C4-2B (cell line): ENCODE results near the gene TCF19.

Experiments used
- ZFX ChIP-seq: fragments of 450-650 bp; IDR thresholded peaks from 2 replicates; pipeline ENCODE4 v1.6.1; 2017
- TF ChIP-seq, protein P1 (sequence below): fragments of 450-650 bp; conservative IDR thresholded peaks from 2 replicates; pipeline ENCODE4 v1.5.1; 2017; ENCODE audit warnings: mild to moderate bottlenecking

- TF ChIP-seq, protein P1, sequence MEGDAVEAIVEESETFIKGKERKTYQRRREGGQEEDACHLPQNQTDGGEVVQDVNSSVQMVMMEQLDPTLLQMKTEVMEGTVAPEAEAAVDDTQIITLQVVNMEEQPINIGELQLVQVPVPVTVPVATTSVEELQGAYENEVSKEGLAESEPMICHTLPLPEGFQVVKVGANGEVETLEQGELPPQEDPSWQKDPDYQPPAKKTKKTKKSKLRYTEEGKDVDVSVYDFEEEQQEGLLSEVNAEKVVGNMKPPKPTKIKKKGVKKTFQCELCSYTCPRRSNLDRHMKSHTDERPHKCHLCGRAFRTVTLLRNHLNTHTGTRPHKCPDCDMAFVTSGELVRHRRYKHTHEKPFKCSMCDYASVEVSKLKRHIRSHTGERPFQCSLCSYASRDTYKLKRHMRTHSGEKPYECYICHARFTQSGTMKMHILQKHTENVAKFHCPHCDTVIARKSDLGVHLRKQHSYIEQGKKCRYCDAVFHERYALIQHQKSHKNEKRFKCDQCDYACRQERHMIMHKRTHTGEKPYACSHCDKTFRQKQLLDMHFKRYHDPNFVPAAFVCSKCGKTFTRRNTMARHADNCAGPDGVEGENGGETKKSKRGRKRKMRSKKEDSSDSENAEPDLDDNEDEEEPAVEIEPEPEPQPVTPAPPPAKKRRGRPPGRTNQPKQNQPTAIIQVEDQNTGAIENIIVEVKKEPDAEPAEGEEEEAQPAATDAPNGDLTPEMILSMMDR: no peak
- no peak for TF ChIP-seq ZFX
Measured at GRCh38 chr6:31132806-31133205, 25.6 kb upstream of the TCF19 start.
